ENCODE measurements around the gene ATG13.

ATG13 gene

DNA sequence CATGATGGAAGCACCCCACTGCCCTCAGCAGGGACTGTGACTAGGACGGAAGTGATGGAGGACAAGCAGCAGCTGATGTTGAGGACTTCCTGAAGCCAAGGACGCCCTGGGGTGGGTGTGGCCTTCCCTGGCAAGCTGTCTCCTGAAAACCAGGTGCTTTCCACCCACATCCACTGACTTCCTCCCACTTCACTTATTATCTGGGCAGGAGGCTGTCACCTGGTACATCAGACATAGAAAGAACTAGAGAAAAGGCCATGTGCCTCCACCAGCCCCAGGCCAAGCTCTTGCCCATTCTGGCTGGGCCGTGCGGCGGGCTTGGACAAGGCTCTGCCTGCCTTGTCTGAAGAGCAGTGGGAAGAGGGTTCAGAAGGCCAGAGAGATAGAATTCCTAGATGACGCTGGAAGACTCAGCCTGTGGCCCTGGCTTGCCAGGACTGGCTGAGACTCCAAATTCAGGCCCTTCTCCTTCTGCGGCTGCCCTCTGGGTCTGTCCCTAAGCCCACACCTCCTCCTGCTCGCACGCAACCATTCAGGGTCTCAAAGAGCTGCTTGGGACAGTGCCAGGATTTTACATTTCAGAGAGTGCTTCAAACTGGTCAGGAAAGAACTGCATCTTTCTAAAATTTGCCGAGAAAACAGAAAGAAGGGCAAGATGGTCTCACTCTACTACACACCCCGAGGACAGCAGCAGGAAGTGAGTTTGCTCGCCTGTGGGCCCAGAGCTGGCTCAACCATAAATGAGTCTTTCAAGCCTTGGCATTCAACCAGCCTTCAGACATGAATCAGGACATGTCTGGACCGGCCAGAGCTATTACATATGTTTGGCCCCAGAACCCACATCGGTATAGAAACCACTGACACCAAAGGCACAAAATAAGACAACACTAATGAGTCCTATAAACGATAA, 69.8 kb downstream of the ATG13 start:
- no peak overlapping the region for H3K4me3 ChIP-seq (ENCODE audit: low read depth, low read length)
- TF ChIP-seq, protein P1, sequence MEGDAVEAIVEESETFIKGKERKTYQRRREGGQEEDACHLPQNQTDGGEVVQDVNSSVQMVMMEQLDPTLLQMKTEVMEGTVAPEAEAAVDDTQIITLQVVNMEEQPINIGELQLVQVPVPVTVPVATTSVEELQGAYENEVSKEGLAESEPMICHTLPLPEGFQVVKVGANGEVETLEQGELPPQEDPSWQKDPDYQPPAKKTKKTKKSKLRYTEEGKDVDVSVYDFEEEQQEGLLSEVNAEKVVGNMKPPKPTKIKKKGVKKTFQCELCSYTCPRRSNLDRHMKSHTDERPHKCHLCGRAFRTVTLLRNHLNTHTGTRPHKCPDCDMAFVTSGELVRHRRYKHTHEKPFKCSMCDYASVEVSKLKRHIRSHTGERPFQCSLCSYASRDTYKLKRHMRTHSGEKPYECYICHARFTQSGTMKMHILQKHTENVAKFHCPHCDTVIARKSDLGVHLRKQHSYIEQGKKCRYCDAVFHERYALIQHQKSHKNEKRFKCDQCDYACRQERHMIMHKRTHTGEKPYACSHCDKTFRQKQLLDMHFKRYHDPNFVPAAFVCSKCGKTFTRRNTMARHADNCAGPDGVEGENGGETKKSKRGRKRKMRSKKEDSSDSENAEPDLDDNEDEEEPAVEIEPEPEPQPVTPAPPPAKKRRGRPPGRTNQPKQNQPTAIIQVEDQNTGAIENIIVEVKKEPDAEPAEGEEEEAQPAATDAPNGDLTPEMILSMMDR (IDR thresholded peaks at IDR 0.05; ENCODE audit: low read depth, low read length): no peak

DNA sequence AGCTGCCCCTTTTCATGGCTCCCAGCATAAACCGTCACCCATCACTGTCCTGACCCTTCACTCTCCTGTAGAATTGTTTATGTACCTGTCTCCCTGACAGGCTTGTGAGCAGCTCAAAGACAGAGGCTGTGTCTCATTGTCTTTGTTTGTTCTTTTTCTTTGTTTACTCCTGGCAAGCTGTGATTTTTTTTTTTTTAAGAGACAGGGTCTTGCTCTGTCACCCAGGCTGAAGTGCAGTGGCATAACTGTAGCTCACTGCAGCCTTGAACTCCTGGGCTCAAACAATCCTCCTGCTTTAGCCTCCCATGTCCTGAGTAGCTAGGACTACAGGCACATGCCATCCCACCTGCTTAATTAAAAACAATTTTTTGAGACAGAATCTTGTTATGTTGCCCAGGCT, 73.3 kb downstream of the ATG13 start:
- no peak overlapping the region for H3K4me3 ChIP-seq (ENCODE audit: low read depth, low read length)
- TF ChIP-seq, protein P1 (IDR thresholded peaks at IDR 0.05; ENCODE audit: low read depth, low read length): no peak

DNA sequence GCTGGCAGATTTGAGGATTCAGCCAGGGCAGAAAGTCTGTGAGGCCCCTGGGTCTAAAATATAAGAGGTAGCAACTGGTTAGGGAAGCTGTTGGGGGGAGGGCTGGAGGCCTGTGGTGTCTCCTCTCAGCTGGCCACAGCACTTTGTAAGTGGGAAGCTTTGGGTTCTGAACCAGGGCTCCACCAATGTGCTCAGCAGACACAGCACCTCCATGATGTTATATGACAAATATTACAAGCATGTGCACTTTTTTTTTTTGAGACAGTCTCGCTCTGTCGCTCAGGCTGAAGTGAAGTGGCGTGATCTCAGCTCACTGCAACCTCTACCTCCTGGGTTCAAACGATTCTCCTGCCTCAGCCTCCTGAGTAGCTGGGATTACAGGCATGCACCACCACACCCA, 75.1 kb downstream of the ATG13 start:
- TF ChIP-seq, protein P1 (IDR thresholded peaks at IDR 0.05; ENCODE audit: low read depth, low read length): no peak
- no peak overlapping the region for H3K4me3 ChIP-seq (ENCODE audit: low read depth, low read length)

DNA sequence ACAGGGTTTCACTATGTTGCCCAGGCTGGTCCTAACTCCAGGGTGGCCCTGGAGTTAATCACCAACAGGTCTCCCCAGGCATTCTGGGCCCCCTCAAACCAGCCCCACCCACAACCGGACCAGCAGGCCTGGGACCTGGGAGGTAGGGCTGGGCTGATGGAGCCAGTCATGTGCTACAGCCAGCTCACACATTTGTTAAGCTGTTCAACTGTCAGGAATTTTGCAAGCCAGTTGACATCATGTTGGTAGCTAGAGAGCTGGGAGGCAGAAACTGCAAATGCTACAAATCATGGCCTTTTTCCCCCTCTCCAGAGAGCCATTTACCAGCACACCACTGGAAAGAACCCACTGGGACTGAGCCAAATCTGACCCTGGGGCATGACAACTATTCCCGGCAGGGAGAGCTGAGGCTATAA, 76.3 kb downstream of the ATG13 start:
- TF ChIP-seq, protein P1 (IDR thresholded peaks at IDR 0.05; ENCODE audit: low read depth, low read length): no peak

DNA sequence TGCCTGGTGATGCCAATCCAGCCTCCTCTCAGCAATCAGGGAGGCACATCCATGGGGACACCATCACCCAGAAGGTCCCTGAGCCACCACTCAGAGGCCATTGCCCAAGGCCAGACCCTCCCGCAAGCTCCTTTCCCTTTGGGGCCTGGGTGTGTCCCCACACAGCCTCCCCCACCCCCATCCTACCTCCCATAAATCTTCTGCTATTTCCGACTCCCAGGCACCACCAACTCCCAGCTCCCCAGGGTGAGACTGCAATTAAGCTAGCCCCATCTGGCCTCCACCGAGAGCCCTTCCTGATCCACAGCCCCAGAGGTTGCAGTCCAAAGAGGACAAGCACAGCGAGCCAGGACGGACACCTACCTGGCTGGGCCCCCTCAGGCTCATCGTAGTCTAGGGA, 76.7 kb downstream of the ATG13 start:
- TF ChIP-seq, protein P1 (IDR thresholded peaks at IDR 0.05; ENCODE audit: low read depth, low read length): no peak

More for the DNA sequence above, 76.3 kb downstream of the ATG13 start:
- H3K4me3 ChIP-seq (ENCODE audit: low read depth, low read length): no peak overlapping the region

DNA sequence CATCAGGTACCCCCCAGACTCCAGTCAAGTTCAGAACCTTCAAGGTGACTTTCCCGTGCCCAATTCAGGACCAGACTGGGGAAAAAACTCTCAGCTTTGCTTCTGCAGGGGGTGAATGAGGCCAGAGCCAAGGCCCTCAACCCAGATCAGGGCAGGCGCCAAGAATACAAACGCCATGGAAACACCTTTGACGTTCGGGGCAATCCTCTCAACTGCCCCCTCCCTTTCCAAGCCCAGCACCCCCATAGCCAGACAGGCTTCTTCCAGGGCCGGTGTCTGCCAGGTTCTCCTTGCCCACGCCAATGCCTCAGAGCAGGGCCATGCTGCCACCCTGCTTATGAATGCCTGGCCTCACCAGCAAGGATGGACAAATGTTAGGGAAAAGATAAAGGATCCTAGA, 77.3 kb downstream of the ATG13 start:
- no peak overlapping the region for H3K4me3 ChIP-seq (ENCODE audit: low read depth, low read length)
- TF ChIP-seq, protein P1 (IDR thresholded peaks at IDR 0.05; ENCODE audit: low read depth, low read length): no peak

More for the DNA sequence above, 76.7 kb downstream of the ATG13 start:
- H3K4me3 ChIP-seq (ENCODE audit: low read depth, low read length): no peak overlapping the region

Data from WI38 (cell line).